Head of caudate nucleus (tissue), 42 donors: ENCODE results near the gene RPE.

Experiments used
- DNase-seq, 42 donors: peaks; one replicate each; pipeline versions ENCODE4 v3.0.0 to v3.0.0-alpha.2; 2020 to 2021; ENCODE audit warnings: mixed read lengths in 7 of 42
- intact Hi-C: fragments of 100-400 bp; cut with DNase I; formaldehyde crosslinking; loops from one replicate; pipeline ENCODE4 v1.15.0; 2022

RPE gene

GRCh38 chr2:210002158-210003157, at the start of gene RPE:
RPE (plus strand) TSS chr2:210002638; CDS start chr2:210002662, 24 bp downstream.
- intact Hi-C loops: loop anchor here (5.0 kb wide), 1 partner anchor 170 kb away; the partner anchor contains the start of gene KANSL1L

DNA sequence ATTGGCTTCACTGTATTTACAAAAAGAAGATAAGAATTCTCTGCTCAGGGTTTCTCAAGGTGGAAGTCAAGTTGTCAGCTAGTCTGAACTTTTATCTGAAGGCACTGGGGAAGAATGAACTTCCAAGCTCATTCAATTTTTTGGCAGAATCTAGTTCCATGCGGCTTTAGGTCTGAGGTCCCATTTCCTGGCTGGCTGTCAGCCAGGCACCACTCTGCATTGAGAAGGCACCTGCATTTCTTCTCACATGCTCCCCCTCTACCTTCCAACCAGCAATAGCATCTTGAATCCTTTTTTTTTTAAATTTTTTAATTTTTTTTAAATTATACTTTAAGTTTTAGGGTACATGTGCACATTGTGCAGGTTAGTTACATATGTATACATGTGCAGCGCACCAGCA, 46.2 kb upstream of the RPE start:
- intact Hi-C loops: no loop called here
- DNase-seq: no peak

More at GRCh38 chr2:210002158-210003157, at the start of gene RPE:
- peak; percentile 89 to 98 (median 95) for DNase-seq

- no peak for DNase-seq
- intact Hi-C loops: no loop called here
Measured at GRCh38 chr2:209958016-209958415, 44.4 kb upstream of the RPE start.

GRCh38 chr2:209960045-209960444, 42.4 kb upstream of the RPE start:
- DNase-seq: no peak
- intact Hi-C loops: no loop called here

DNA sequence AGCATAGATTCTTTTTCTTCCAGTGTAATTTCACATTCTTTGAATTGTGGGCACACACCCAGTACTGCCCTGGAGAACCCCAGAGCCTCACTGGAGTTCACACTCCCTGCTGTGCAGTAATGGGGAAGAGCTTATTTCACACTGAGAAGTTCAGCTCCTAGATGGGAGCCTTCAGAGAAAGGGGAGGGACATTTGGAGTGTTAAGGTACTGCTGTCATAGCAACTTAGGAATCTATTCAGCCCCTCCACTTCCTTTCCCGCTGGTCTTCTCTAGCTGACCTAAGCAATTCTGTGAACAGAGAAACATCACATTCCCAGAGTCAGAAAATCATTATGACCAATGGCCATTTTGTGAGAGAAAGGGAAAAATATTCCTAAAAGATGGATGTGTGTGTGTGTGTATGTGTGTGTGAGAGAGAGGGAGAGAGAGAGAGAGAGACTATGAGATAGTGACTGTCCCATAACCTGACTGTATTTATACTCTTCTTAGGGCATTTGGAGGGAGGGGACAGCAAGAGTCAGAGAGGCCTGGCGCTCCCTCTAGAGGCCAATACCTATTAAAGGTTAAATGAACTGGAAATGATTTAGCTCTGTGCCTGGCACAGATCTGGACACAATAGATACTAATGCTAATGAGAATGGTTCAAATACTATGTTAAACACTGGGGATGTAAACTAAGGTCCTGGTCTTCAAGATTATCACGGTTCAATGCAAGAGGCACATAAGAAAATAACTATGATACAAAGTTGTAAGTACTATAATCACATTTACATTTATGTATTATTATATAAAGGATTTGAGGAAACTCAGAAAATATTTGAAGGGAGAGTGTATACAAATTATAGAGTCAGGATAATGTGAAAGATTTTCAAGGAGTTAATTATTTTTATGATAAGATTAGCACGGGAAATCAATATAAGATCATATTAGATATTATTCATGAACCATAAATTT, 41.5 kb upstream of the RPE start:
- DNase-seq: peak in 36 of 42 donors; percentile 7 to 79 (median 41)
- intact Hi-C loops: no loop called here

DNA sequence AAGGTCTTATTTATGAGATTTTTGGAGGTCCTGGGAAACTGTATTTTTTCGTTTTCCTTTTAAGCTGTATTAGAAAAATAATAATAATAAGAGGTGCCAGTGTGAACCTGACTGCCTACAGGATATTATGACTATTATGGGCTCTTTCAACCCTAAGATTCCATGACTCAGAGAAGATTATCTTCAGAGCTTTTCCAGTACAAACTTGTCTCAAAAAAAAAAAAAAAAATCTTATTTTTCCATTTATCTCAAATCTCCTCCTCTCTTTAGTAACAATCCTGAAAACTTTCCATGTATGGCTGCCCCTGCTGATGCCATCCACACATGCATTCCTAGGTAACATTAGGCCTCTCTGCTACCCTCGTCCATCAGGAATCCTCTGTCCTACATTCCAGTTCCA, 36.7 kb upstream of the RPE start:
- DNase-seq: no peak
- intact Hi-C loops: no loop called here

DNA sequence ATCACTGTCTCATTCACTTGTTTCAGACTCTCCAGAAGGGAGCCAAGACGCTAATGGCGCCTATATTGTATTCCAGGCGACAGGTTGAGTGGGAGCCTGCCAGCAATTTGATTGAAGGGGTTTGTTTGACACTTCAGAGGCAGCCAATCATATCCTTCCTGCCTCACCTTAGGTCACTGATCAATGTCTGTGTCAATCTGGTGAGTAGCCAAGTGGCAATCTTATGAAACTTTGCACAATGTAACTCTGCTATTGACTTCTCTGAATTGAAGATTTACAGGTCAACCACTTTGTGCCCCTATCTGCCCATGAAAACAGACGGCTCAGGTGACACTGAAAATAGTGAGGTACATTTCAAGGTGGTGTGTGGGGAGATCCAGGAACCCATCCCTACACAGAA, 32.7 kb upstream of the RPE start:
- intact Hi-C loops: no loop called here

GRCh38 chr2:209970271-209970670, 32.2 kb upstream of the RPE start:
- intact Hi-C loops: no loop called here
- no peak for DNase-seq

More for the DNA sequence above, 32.7 kb upstream of the RPE start:
- no peak for DNase-seq

- intact Hi-C loops: no loop called here
- DNase-seq: no peak
Measured at GRCh38 chr2:209970711-209971110, 31.7 kb upstream of the RPE start.

GRCh38 chr2:209973328-209973727, 29.1 kb upstream of the RPE start:
- intact Hi-C loops: no loop called here
- DNase-seq: no peak

GRCh38 chr2:209974576-209974975, 27.9 kb upstream of the RPE start:
- intact Hi-C loops: no loop called here
- DNase-seq: no peak

GRCh38 chr2:209976698-209977385, 25.6 kb upstream of the RPE start:
- intact Hi-C loops: loop anchor here (5.0 kb wide), 1 partner anchor 220 kb away; no protein-coding TSS in a partner anchor

GRCh38 chr2:209977386-209978239, 24.8 kb upstream of the RPE start:
- no peak for DNase-seq
- intact Hi-C loops: loop anchor here (5.0 kb wide), 1 partner anchor 220 kb away; no protein-coding TSS in a partner anchor

More at GRCh38 chr2:209976698-209977385, 25.6 kb upstream of the RPE start:
- no peak for DNase-seq

DNA sequence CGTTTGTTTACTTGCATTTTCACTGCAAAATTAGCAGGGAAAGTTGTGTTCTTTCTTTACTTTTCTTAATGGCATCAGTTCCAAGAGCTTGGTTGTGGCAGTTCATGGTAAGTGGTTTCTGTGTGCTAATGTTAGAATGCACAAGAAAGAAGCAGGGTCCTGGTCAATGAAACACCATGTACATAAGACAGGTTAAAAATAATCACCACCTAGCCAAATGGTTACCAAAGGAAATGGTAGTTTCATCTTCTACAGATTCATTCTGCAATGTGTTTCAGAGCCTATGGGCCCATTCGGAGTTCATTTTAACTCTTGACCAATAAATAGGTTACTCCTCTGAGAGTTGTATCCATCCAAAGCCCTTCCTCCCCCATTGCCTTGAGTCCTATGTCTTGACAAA, 18.1 kb upstream of the RPE start:
- intact Hi-C loops: no loop called here
- no peak for DNase-seq

DNA sequence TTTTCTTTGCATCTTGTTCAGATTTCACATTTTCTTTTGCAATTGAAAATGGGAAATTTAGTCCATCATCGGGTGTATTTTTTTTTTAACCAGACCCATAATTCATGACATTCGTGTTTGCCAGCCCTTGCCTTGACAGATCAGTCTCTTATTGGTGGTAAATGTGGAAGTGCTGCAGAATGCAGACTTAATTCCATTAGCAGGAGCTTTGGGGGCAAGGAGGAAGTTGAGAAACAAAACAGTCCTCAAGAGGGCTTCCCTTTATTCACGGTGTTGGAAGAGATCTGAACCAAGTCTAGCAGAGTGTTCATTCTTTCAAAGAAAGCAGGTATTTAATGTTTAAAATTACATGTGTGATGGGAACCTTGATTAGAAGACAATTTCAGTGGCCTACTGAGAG, 16.6 kb upstream of the RPE start:
- intact Hi-C loops: no loop called here
- DNase-seq: no peak

DNA sequence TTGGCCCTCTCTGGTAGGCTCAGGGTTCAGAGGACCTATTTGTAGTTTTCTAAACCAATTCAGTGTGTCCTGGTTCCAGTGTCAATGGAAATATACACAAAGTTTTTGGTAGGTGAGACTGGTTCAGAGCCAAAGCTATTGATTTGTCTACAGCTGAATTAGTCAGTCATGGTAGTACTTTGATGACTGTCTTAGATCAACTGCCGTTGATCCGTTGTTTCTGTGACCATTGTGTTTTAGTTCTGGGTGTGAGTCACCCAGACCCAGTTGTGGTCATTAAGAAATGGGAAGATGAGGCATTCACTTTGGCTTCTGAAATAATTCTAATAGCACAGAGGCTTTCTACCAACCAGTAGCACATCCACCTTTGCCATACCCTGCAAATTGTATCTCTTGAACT, 16.0 kb upstream of the RPE start:
- no peak for DNase-seq
- intact Hi-C loops: no loop called here

DNA sequence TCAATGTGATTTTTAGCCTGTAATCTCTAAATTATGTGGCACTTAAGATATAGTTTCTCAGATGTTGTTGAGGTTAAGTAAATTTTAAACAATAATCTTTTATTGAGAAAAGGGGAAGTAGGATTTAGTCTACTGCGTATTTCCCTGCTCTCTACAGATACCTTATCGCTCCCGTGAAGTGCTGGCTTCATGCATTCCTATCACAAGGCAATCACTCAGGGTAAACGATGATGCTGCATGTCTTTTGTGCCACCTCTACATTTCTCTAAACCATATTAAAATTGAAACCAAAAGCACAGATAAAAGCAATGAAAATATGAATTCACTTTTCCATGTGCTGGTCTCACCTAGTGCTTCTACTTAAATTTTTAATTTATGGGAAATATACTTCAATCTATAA, 14.4 kb upstream of the RPE start:
- no peak for DNase-seq
- intact Hi-C loops: no loop called here

GRCh38 chr2:209990838-209991237, 11.6 kb upstream of the RPE start:
- no peak for DNase-seq
- intact Hi-C loops: no loop called here
